Prostate gland (tissue), 2 donors: ENCODE data around the gene IQGAP1.

Experiments used
- CTCF ChIP-seq, 4 experiments: fragments of 200-600 bp in 2 of 4; fragments of 450-650 bp in 2 of 4; sonication (generic) in 2 of 4; IDR thresholded peaks; 1 replicate in 3 of 4; 2 replicates in 1 of 4; pipeline ENCODE4 v1.5.1; 2016 to 2019; ENCODE audit warnings: antibody characterized with exemption in 4 of 4, mild to moderate bottlenecking in 2 of 4, moderate library complexity in 2 of 4
- POLR2AphosphoS5 ChIP-seq: sonication (generic); formaldehyde crosslinking; IDR thresholded peaks from one replicate; pipeline ENCODE4 v1.6.1; 2017; ENCODE audit warnings: antibody characterized with exemption

GRCh38 chr15:90345857-90346256 is 42.2 kb upstream of the IQGAP1 start:
- no peak for TF ChIP-seq CTCF (IDR thresholded peaks at IDR 0.05)
- no peak for TF ChIP-seq POLR2AphosphoS5
